Erythroblast (primary cell): ENCODE measurements around the gene LRRC8C.
"Not testable (repeated sequence)": the region's sequence is repeated elsewhere in the genome, so short reads cannot be mapped to it uniquely, and the experiment has no call there.

Experiments used
- DNase-seq, 2 experiments: peaks; one replicate each; lab custom pipeline; 2025; lab: John Stamatoyannopoulos, UW
- GATA1 ChIP-seq: IDR thresholded peaks from 2 replicates; pipeline ENCODE4 v1.6.1; 2011; ENCODE audit warnings: low read depth, mild to moderate bottlenecking, control low read depth, low read length, moderate library complexity
- POLR2A ChIP-seq: IDR thresholded peaks from 2 replicates; pipeline ENCODE4 v1.6.1; 2011; ENCODE audit warnings: mild to moderate bottlenecking, low read length

The LRRC8C gene

DNA sequence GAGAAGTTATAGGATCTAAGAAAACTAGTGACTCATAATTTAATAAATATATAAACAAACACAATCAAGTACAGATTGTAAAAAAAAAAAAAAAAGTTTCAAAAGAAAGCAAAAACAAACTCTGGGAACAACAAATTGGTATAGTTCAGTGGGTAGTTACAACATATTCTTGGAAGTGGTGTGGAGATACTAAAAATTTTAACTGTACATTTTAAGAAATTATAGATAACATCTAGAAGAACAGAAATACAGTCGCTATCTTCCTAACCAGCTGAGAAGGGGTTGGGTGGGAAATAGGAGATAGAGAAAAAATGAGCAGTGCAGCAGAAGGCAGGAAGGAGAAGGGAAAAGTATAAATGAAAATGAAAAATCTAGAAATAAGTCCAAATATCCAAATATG is 70.5 kb downstream of the LRRC8C start:
- peak; percentile 82 to 90 for DNase-seq
- TF ChIP-seq POLR2A (no peak), GATA1 (no peak)

DNA sequence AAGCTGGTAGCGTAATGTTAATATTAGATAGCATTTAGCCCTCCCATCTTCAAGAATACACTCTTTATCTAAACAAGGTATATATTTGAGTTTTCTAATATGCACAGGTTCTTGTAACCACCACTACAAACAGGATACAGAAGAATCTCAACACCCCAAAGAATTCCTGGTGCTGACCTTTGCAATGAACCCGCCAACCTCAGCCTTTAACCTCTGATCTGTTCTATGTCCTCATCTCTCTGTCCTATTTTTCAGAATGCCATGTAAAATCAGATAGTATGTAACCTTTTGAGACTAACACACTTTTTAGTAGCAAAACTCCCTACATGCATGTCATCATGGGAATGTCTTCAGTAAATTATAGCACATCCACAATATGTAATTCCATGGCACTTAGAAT is 71.1 kb downstream of the LRRC8C start:
- DNase-seq, result peak; percentile 56 to 58
- TF ChIP-seq GATA1 (no peak), POLR2A (no peak)

- not testable (repeated sequence) for DNase-seq
These were observed 72.0 kb downstream of the LRRC8C start for GRCh38 chr1:89704885-89705284.

DNA sequence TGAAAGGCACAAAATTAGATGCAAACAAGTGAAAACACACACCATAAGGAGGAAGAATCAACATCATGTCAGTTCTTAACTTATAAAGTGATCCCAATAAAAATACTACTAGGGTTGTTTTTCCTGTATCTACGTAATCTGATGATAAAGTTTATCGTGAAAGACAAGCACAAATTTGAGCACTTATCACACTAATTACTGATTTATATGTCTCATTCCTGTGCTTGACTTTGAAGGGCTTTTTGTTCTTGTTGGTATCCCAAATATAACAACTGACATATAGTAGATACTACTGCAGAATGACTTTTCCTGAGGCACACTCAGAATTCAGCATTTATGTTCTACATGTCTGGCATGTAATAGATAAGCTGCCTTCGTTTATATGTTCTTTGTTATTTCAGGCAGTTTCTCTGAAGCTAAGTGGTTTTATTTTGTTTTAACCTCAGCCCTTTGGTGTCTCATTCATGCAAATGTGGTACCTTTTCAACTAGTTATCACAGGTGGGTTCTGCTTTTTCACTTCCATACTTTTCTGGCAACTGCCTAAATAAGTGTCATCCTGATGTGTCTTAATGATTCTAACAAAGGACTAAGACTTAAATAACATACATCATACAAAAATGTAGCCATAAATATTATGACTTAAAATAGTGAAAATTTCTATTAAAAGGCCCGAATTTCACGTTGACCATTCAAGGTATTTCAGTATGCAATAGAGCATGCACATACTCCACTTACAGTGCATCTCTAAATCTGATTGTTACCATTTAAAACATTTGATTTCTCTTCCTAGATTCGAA is 73.2 kb downstream of the LRRC8C start:
- DNase-seq, result peak; percentile 27 to 43
- TF ChIP-seq POLR2A (no peak), GATA1 (no peak)

DNA sequence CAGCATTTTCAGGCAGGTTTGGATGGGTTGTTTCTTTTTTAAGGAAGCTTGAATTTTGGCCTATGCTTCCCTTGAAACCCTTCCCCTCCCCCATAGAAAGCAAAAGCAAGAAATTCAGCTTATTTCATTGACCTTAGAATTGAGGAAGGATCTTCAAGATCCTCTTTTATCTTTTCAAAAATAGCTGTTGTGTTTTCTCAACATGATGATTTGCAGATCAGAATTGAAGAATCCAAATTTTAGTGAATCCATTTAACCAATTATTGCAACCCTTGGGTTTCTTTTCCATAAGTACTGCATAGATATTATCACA is 73.7 kb downstream of the LRRC8C start:
- TF ChIP-seq POLR2A (no peak), GATA1 (no peak)
- no peak for DNase-seq

- no peak for DNase-seq
- TF ChIP-seq GATA1, result no peak
- no peak for TF ChIP-seq POLR2A
These were observed 75.9 kb downstream of the LRRC8C start for GRCh38 chr1:89708751-89709375.

- TF ChIP-seq GATA1 (no peak), POLR2A (no peak)
- DNase-seq, result peak; percentile 27 to 55
These were observed 77.7 kb downstream of the LRRC8C start for GRCh38 chr1:89710498-89711139.

GRCh38 chr1:89711140-89711778 is 78.3 kb downstream of the LRRC8C start:
- TF ChIP-seq GATA1 (no peak), POLR2A (no peak)

GRCh38 chr1:89712420-89712819 is 79.5 kb downstream of the LRRC8C start:
- TF ChIP-seq POLR2A, result no peak
- TF ChIP-seq GATA1, result no peak
- DNase-seq, result no peak

More at GRCh38 chr1:89711140-89711778, 78.3 kb downstream of the LRRC8C start:
- DNase-seq, result no peak

GRCh38 chr1:89715677-89716076 is 82.8 kb downstream of the LRRC8C start:
- TF ChIP-seq POLR2A, result no peak
- no peak for TF ChIP-seq GATA1
- no peak for DNase-seq

DNA sequence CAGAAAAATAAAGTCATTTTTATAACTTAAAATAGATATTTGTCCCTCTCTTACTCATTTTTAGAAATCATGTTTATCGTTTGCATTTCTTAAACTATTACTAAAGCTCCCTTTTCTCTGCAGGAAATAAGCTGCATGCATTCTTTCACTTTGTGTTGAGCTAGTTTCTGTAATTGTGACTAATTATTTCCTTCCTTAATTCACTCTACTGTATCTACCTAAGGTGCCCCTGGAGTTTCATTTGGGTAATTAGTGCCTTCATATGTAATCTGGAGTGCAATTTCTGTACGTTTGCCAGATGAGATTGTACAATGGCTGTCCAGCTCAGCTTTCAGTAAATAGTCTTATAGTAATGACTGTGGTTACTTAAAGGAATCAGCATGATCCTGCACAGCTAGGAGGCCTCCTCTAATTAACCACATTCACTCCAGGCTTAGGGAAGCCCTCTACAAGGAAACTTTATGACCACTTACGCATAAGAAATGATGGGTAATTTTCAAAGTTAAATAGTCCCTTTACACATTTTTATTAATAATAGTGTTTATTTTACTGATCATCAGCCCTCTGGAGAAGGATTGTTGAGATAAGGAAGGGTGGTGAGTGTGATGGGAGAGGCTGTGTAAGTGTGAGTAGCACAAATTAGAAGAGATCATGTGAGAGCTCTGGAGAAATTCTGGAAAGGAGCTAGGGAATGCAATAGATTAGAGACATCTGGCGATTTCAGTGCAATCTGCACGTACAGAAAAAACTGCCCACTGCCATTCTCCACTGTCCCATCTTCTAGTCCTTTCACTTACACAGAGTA is 86.8 kb downstream of the LRRC8C start:
- DNase-seq, result peak; percentile 64 to 76
- TF ChIP-seq GATA1 (no peak), POLR2A (no peak)

GRCh38 chr1:89720839-89721238 is 87.9 kb downstream of the LRRC8C start:
- TF ChIP-seq GATA1, result no peak
- TF ChIP-seq POLR2A, result no peak
- no peak for DNase-seq

GRCh38 chr1:89721351-89721750 is 88.4 kb downstream of the LRRC8C start:
- DNase-seq, result peak in 1 of 2 experiments; percentile 21
- no peak for TF ChIP-seq POLR2A
- no peak for TF ChIP-seq GATA1
